HG02642 (cell line): ENCODE measurements around the gene TCFL5.

Experiments
- ATAC-seq: cut with Tn5 transposase; IDR thresholded peaks from one replicate; pipeline ENCODE4 v1.9.1; 2021; ENCODE audit warnings: mild to moderate bottlenecking; ENCODE audit not compliant: unreplicated experiment, poor library complexity

The TCFL5 gene

GRCh38 chr20:62825333-62825985 lies 36.2 kb downstream of the TCFL5 start:
- ATAC-seq, result no peak

- ATAC-seq, result no peak
Measured at GRCh38 chr20:62824476-62825332, 36.9 kb downstream of the TCFL5 start.

- no peak for ATAC-seq
Measured at GRCh38 chr20:62823688-62824475, 37.7 kb downstream of the TCFL5 start.

- ATAC-seq, result no peak
Measured at GRCh38 chr20:62822788-62823651, 38.6 kb downstream of the TCFL5 start.

- ATAC-seq, result no peak
Measured at GRCh38 chr20:62822239-62822787, 39.3 kb downstream of the TCFL5 start.

GRCh38 chr20:62821726-62822210 lies 39.9 kb downstream of the TCFL5 start:
- no peak for ATAC-seq

- ATAC-seq, result no peak
Measured at GRCh38 chr20:62820962-62821725, 40.5 kb downstream of the TCFL5 start.

GRCh38 chr20:62820208-62820961 lies 41.2 kb downstream of the TCFL5 start:
- no peak for ATAC-seq

GRCh38 chr20:62819494-62820174 lies 42.0 kb downstream of the TCFL5 start:
- ATAC-seq, result no peak

GRCh38 chr20:62818592-62819493 lies 42.8 kb downstream of the TCFL5 start:
- no peak for ATAC-seq

GRCh38 chr20:62817975-62818591 lies 43.5 kb downstream of the TCFL5 start:
- no peak for ATAC-seq

GRCh38 chr20:62816884-62817873 lies 44.4 kb downstream of the TCFL5 start, which contains the start of gene COL9A3:
Gene COL9A3 (plus strand): TSS chr20:62817050. CDS start chr20:62817065, 15 bp downstream.
- ATAC-seq, result no peak

- no peak for ATAC-seq
Measured at GRCh38 chr20:62816031-62816883, 45.4 kb downstream of the TCFL5 start.
